Activated naive CD8-positive, alpha-beta T cell (primary cell): ENCODE results near the gene SHC2.
"Not testable (repeated sequence)": the region's sequence is repeated elsewhere in the genome, so short reads cannot be mapped to it uniquely, and the experiment has no call there.

Source experiments
- H3K27ac Mint-ChIP-seq: one replicate; pipeline ENCODE4 v1.8.0; 2021; ENCODE audit warnings: mixed read lengths
- H3K27me3 Mint-ChIP-seq: one replicate; pipeline ENCODE4 v1.8.0; 2021; ENCODE audit warnings: mixed read lengths
- H3K36me3 Mint-ChIP-seq: one replicate; pipeline ENCODE4 v1.8.0; 2021; ENCODE audit warnings: mixed read lengths
- H3K4me1 Mint-ChIP-seq: one replicate; pipeline ENCODE4 v1.8.0; 2021; ENCODE audit warnings: low read depth, mixed read lengths
- H3K4me3 Mint-ChIP-seq: one replicate; pipeline ENCODE4 v1.8.0; 2021; ENCODE audit warnings: mild to moderate bottlenecking, mixed read lengths
- H3K9me3 Mint-ChIP-seq: one replicate; pipeline ENCODE4 v1.8.0; 2021; ENCODE audit warnings: low read depth, mixed read lengths

The SHC2 gene

GRCh38 chr19:434152-434960, 26.5 kb downstream of the SHC2 start:
- Mint-ChIP-seq H3K27me3 (peaks cover 9% of the 10 kb centered on the region), H3K4me1 (no peaks in the 10 kb centered on the region), H3K36me3 (no peaks in the 10 kb centered on the region), H3K27ac (no peak overlapping the region), H3K4me3 (no peak overlapping the region), H3K9me3 (no peaks in the 10 kb centered on the region)

DNA sequence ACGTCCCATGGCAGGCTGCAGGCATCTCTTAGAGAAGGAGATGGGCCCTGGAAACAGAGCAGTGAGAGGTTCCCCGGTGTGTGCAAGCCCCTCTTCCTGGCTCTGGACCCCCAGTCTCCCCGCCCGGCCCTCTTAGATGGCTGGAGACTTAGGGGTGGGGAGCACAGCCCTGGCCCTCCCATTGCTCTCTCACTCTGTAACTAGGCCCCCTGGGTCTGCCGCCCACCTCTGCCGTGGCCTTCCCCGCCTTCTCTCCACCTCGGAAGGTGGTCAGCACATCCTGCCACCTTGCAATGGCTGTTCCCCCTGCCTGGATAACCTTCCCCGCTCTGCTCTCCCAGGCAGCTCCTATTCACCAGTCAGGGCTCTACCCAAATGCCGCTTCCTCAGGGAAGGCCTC, 30.1 kb downstream of the SHC2 start:
- no peak overlapping the region for H3K27ac Mint-ChIP-seq
- H3K4me3 Mint-ChIP-seq: no peak overlapping the region
- peaks cover 2% of the 10 kb centered on the region for H3K27me3 Mint-ChIP-seq
- H3K36me3 Mint-ChIP-seq: no peaks in the 10 kb centered on the region
- no peaks in the 10 kb centered on the region for H3K9me3 Mint-ChIP-seq
- H3K4me1 Mint-ChIP-seq: no peaks in the 10 kb centered on the region

GRCh38 chr19:428149-428548, 32.7 kb downstream of the SHC2 start:
- Mint-ChIP-seq H3K4me1 (no peaks in the 10 kb centered on the region), H3K27ac (no peak overlapping the region), H3K9me3 (no peaks in the 10 kb centered on the region), H3K36me3 (no peaks in the 10 kb centered on the region), H3K4me3 (no peak overlapping the region), H3K27me3 (no peaks in the 10 kb centered on the region)

DNA sequence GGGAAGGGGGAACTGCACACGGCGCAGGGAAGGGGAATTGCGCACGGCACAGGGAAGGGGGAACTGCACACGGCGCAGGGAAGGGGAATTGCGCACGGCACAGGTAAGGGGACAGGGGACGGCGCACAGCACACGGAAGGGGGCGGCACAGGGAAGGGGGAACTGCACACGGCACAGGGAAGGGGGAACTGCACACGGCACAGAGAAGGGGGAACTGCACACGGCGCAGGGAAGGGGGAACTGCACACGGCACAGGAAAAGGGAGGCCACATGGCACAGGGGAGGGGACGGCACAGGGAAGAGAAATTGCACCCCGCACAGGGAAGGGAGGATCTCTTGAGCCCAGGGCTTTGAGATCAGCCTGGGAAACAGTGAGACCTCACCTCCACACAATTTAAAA, 33.2 kb downstream of the SHC2 start:
- not testable (repeated sequence) for H3K27me3 Mint-ChIP-seq, H3K4me3 Mint-ChIP-seq, H3K9me3 Mint-ChIP-seq, H3K27ac Mint-ChIP-seq, H3K4me1 Mint-ChIP-seq, H3K36me3 Mint-ChIP-seq

GRCh38 chr19:426725-427445, 33.9 kb downstream of the SHC2 start:
- Mint-ChIP-seq H3K9me3 (no peaks in the 10 kb centered on the region), H3K27me3 (no peaks in the 10 kb centered on the region), H3K36me3 (no peaks in the 10 kb centered on the region), H3K27ac (no peak overlapping the region), H3K4me3 (no peak overlapping the region), H3K4me1 (no peaks in the 10 kb centered on the region)

GRCh38 chr19:425056-425455, 35.8 kb downstream of the SHC2 start:
- H3K4me3 Mint-ChIP-seq: no peak overlapping the region
- no peak overlapping the region for H3K27ac Mint-ChIP-seq
- H3K9me3 Mint-ChIP-seq: no peaks in the 10 kb centered on the region

GRCh38 chr19:424546-424945, 36.3 kb downstream of the SHC2 start:
- no peaks in the 10 kb centered on the region for H3K27me3 Mint-ChIP-seq
- H3K27ac Mint-ChIP-seq: no peak overlapping the region
- no peak overlapping the region for H3K4me3 Mint-ChIP-seq
- H3K4me1 Mint-ChIP-seq: no peaks in the 10 kb centered on the region
- H3K36me3 Mint-ChIP-seq: no peaks in the 10 kb centered on the region
- no peaks in the 10 kb centered on the region for H3K9me3 Mint-ChIP-seq

More at GRCh38 chr19:425056-425455, 35.8 kb downstream of the SHC2 start:
- H3K4me1 Mint-ChIP-seq: no peaks in the 10 kb centered on the region
- no peaks in the 10 kb centered on the region for H3K27me3 Mint-ChIP-seq
- no peaks in the 10 kb centered on the region for H3K36me3 Mint-ChIP-seq

GRCh38 chr19:423691-424466, 37.0 kb downstream of the SHC2 start:
- no peaks in the 10 kb centered on the region for H3K36me3 Mint-ChIP-seq
- H3K4me3 Mint-ChIP-seq: no peak overlapping the region
- no peak overlapping the region for H3K27ac Mint-ChIP-seq
- H3K27me3 Mint-ChIP-seq: no peaks in the 10 kb centered on the region
- H3K9me3 Mint-ChIP-seq: no peaks in the 10 kb centered on the region
- H3K4me1 Mint-ChIP-seq: no peaks in the 10 kb centered on the region

- H3K27me3 Mint-ChIP-seq, H3K27ac Mint-ChIP-seq, H3K36me3 Mint-ChIP-seq, H3K9me3 Mint-ChIP-seq, H3K4me3 Mint-ChIP-seq, H3K4me1 Mint-ChIP-seq: not testable (repeated sequence)
These were observed 38.0 kb downstream of the SHC2 start for GRCh38 chr19:422917-423226.

DNA sequence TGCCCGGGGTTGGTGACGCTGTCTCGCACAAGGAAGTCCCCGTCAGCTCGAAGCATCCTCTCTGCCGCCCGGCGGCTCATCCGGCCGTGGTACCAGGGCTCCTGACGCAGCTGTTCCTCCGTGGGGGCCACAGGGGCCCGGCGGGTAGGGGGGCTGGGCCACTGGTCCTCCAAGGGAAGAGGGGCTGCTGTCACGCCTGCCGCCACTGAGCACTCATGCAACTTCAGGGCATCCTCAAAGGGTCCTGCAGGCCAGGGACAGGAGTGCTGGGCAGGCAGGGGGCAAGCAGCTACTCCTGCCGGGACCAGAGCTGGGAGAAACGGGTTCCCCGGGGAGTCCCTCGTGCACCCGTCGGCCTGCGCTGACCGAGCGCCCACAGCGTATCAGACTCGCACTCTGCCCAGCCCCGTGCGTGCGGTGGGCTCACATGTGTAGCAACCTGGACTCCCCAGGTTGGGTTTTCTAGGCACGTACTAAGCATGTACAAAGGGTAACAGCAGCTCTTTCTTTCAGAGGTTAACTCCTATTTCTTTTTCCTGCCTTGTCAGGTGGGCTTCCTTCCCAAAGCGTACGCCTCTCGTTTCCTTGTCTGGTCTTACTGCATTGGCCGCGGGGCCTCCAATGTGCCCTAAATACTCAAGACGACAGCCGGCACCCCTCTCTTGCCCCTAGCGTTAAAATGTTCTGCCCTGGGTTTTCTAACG, 38.5 kb downstream of the SHC2 start:
- H3K36me3 Mint-ChIP-seq: no peaks in the 10 kb centered on the region
- no peaks in the 10 kb centered on the region for H3K4me1 Mint-ChIP-seq
- H3K9me3 Mint-ChIP-seq: no peaks in the 10 kb centered on the region
- no peak overlapping the region for H3K27ac Mint-ChIP-seq
- H3K4me3 Mint-ChIP-seq: no peak overlapping the region
- no peaks in the 10 kb centered on the region for H3K27me3 Mint-ChIP-seq

DNA sequence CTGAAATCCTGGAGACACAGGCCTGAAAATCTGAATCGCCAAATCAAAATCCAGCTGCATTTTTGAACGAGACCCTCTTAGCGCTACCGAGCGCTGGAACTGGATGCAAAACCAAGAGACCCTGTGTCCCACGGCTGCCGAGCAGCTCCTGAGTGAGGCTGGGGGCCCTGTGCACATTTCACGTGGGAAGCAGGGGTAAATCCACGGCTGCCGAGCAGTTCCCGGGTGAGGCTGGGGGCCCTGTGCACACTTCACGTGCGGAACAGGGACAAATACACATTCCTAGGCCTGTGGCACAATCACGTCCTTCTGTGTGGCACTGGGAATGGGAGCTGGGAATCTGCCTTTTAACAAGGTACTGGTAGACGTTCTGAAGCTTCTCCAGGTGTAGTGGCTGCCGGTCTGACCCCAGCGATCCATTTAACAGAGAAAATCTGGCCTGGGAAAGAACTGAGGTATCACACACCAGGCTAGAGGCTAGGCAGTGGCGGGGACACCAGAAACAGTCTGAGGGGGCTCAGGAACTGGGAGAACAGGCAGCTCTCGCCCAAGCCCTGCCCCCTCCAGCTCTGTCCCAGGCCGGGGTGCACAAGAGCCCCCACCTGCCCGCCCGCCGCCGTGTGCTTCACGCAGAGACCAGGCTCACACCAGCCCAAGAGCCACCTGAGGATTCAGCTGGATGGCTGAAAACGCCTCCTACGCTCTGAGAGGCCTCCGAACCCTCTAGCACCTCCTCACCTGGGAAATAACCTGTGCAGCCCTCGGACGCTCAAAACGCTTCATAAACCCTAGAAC, 40.9 kb downstream of the SHC2 start:
- no peak overlapping the region for H3K4me3 Mint-ChIP-seq
- H3K27me3 Mint-ChIP-seq: no peaks in the 10 kb centered on the region
- H3K9me3 Mint-ChIP-seq: no peaks in the 10 kb centered on the region
- no peak overlapping the region for H3K27ac Mint-ChIP-seq
- H3K36me3 Mint-ChIP-seq: no peaks in the 10 kb centered on the region
- no peaks in the 10 kb centered on the region for H3K4me1 Mint-ChIP-seq

DNA sequence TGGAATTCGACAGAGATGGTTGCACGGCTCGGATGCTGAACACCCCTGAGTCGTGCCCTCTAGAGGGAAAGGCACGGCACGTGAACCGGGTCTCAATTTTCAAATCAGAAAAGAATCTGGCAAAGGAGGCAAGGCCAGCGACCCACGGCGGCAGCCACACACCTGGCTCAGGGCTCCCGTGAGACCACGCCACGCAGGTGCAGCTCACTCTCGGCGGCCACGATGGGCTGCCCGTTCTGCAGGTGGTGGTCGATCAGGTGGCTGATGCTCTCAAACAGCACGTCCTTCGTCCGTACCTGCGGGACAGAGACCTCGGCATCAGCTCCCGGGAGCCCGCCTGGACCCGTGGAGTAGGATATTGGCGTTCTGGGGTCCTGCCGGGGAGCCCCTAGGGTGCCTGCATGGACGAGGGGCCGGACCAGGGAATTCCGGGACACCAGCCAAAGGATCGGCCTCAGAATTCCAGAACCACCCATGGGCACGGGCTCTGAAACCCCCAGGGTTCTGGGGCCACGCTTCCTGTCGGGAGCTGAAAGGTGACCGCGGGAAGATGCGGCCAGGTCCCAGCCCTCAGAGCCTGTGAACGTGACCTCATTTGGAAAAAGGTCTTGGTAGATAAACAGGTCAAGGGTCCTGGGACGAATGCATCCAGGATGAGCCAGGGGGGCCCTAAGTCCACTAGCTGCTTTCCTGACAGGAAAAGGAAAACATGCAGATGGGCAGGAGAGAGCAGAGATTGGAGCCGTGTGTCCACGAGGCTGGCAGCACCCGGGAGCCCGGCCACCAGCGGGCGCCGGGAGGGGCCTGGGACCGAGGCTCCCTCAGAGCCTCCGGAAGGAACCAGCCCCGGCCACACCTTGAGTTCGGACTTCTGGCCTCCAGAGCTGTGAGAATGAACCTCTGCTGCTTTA, 41.8 kb downstream of the SHC2 start:
- Mint-ChIP-seq H3K4me3 (no peak overlapping the region), H3K36me3 (no peaks in the 10 kb centered on the region), H3K9me3 (no peaks in the 10 kb centered on the region), H3K27ac (no peak overlapping the region), H3K4me1 (no peaks in the 10 kb centered on the region), H3K27me3 (no peaks in the 10 kb centered on the region)

DNA sequence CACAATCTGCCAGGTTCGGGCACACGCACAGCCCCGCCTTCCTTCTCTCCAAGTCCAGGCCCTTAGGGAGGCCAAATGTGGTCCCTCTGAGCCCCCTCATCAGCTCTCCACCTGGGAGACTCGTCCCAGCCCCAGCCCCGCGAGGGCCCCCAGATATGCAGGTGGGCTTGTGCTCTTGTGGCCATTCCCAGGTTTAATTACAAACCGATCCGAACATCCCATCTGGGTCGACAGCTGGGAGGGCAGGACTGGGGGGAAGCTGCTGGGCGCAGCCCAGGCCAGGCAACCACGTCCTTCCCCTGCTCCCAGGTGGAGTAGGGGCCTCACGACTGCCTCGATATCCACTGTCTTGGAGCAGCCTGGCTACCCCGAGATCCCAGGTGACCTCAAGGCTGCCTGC, 44.4 kb downstream of the SHC2 start:
- Mint-ChIP-seq H3K4me3 (no peak overlapping the region), H3K27me3 (no peaks in the 10 kb centered on the region), H3K27ac (no peak overlapping the region), H3K36me3 (no peaks in the 10 kb centered on the region), H3K4me1 (no peaks in the 10 kb centered on the region), H3K9me3 (no peaks in the 10 kb centered on the region)
